ACC112 (cell line): Measurements from ENCODE around the gene CLDN11.

Source experiments
- H2AFZ ChIP-seq: fragments of 200-600 bp; sonication (generic); one replicate; pipeline ENCODE4 v1.6.0; 2017; ENCODE audit warnings: antibody characterized with exemption, low read length; ENCODE audit not compliant: unreplicated experiment
- H3K27ac ChIP-seq: fragments of 200-600 bp; sonication (generic); 2 replicates; pipeline ENCODE4 v1.5.1; 2014; ENCODE audit warnings: low read depth, mild to moderate bottlenecking, antibody characterized with exemption, low read length, moderate library complexity
- H3K27me3 ChIP-seq: fragments of 200-600 bp; sonication (generic); 2 replicates; pipeline ENCODE4 v1.6.1; 2014; ENCODE audit warnings: mild to moderate bottlenecking, antibody characterized with exemption, low read length, moderate library complexity, mixed read lengths; ENCODE audit not compliant: insufficient read depth
- H3K36me3 ChIP-seq: fragments of 200-600 bp; sonication (generic); 2 replicates; pipeline ENCODE4 v1.6.1; 2016; ENCODE audit warnings: mild to moderate bottlenecking, antibody characterized with exemption, low read length, moderate library complexity, mixed read lengths; ENCODE audit not compliant: insufficient read depth
- H3K4me1 ChIP-seq: fragments of 200-600 bp; sonication (generic); one replicate; pipeline ENCODE4 v1.6.1; 2016; ENCODE audit warnings: low read length, mixed read lengths; ENCODE audit not compliant: insufficient read depth, unreplicated experiment, control insufficient read depth
- H3K4me3 ChIP-seq: fragments of 200-600 bp; sonication (generic); 2 replicates; pipeline ENCODE4 v1.5.1; 2014; ENCODE audit warnings: mild to moderate bottlenecking, low read depth, low read length
- H3K79me2 ChIP-seq: fragments of 200-600 bp; sonication (generic); one replicate; pipeline ENCODE4 v1.6.0; 2016; ENCODE audit warnings: low read length; ENCODE audit not compliant: control insufficient read depth, unreplicated experiment, insufficient read depth

CLDN11 gene

DNA sequence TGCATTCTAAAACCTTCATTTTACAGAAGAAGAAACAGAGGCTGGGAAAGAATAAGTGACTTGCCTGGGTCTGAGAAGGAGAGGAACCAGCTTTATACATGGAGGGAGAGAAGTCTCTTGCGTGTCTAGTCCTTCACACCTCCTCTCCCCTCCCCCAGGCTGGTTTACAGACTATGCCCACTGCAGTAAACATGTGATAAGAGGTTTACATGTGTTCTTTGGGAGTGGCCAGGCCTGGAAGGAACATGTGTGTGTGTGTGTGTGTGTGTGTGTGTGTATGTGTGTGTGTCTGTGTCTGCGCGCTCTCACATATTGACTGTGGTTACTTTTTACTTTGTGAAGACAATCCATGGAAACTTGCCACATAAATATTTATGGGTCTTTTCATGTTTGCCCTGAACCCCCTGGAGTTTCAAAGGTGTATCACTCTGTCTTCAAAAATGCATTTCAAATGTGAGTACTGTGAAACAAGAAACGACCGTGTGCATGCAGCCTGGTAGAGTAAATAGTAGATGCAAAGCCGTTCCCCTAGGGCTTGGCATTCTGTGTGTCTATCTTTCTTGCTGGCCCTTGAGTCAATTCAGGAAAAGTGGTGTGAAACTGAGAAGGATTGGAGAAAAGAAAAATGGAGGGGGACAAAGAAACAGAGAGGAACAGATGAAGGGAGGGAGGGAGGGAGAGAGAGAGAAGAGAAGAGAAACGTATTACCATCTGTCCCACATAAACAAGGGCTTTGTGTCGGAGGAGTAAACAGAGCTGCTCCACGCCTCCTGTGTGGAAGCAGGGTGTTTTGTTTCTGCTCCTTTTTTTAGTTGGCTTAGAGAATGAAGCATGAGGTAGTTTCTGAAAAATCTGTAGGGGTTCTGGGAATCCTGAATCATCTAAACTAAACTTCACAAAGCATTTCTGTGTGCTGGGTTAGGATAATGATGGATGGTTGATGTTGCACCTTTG, 51.7 kb downstream of the CLDN11 start:
- Histone ChIP-seq H3K4me1 (peaks cover 18% of the 10 kb centered on the region), H3K27ac (no peak overlapping the region), H2AFZ (no peak overlapping the region), H3K36me3 (no peaks in the 10 kb centered on the region), H3K4me3 (no peak overlapping the region), H3K27me3 (no peaks in the 10 kb centered on the region), H3K79me2 (no peaks in the 10 kb centered on the region)

DNA sequence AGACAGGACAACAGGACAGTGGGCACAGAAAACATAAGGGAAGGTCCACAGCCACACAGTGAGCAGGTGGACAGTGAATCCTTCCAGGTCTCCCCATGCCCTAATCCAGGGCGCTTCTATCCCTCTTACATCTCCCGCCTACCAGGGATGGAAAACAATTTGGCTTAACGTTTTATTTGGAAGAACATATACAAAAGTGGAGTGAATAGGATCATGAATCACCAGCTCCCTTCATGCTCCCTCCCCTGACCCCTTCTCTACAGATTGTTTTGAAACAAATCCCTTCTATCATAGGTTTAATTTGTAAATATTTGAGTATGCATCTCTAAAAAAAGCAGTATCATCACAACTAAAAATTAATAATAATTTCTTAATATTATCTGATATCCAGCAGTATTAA, 52.5 kb downstream of the CLDN11 start:
- Histone ChIP-seq H3K4me3 (no peak overlapping the region), H3K79me2 (no peaks in the 10 kb centered on the region), H2AFZ (no peak overlapping the region), H3K4me1 (peaks cover 20% of the 10 kb centered on the region), H3K36me3 (no peaks in the 10 kb centered on the region), H3K27ac (no peak overlapping the region), H3K27me3 (no peaks in the 10 kb centered on the region)

DNA sequence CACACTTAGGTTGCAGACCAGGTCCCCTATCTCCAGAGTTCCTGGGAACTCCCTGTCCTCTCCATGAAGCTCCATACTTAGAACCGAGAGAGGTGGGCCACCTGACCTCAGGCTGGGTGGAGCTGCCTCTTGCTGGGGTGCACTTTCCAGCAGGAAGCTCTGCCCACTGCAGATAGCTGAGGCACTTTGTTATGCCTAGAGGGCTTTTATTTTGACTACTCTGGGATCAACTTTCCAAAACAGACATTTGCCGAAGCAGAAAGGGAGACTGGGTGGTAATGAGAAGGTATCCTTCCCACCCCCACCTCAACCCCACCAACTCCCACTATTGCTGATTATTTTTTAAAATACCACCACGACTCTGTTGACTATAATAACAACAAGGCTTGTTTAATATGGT, 54.7 kb downstream of the CLDN11 start:
- Histone ChIP-seq H3K36me3 (no peaks in the 10 kb centered on the region), H2AFZ (no peak overlapping the region), H3K79me2 (no peaks in the 10 kb centered on the region), H3K27ac (no peak overlapping the region), H3K4me3 (no peak overlapping the region), H3K4me1 (peaks cover 37% of the 10 kb centered on the region), H3K27me3 (no peaks in the 10 kb centered on the region)

GRCh38 chr3:170475092-170475685, 56.5 kb downstream of the CLDN11 start:
- no peak overlapping the region for H2AFZ ChIP-seq
- H3K79me2 ChIP-seq, result no peaks in the 10 kb centered on the region
- peaks cover 23% of the 10 kb centered on the region for H3K4me1 ChIP-seq
- no peak overlapping the region for H3K27ac ChIP-seq
- no peaks in the 10 kb centered on the region for H3K36me3 ChIP-seq
- no peak overlapping the region for H3K4me3 ChIP-seq
- no peaks in the 10 kb centered on the region for H3K27me3 ChIP-seq

DNA sequence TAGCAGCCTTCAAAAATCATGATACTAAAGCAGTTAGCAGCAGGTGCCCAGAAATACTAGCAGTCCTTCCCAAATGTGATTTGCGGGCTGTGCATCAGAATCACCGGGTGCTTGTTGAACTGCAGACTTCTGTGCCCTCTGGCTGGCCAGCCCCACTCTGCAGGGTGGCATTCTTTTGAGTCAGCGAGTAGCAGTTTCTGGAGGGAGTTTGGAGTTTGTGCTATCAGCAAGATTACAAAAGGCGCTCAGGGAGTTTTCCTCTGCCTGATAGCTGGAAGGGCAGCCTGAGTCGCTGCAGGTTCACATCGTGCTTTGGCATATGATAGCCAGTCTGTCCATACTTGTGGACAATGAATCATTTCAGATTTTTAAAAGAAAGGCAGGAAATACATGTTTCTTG, 57.6 kb downstream of the CLDN11 start:
- Histone ChIP-seq H3K4me3 (no peak overlapping the region), H3K36me3 (no peaks in the 10 kb centered on the region), H3K79me2 (no peaks in the 10 kb centered on the region), H3K27me3 (no peaks in the 10 kb centered on the region), H2AFZ (no peak overlapping the region), H3K27ac (no peak overlapping the region), H3K4me1 (peaks cover 18% of the 10 kb centered on the region)

GRCh38 chr3:170477395-170477794, 58.7 kb downstream of the CLDN11 start:
- H3K27me3 ChIP-seq, result no peaks in the 10 kb centered on the region
- H2AFZ ChIP-seq, result no peak overlapping the region
- H3K36me3 ChIP-seq, result no peaks in the 10 kb centered on the region
- no peak overlapping the region for H3K4me3 ChIP-seq
- peaks cover 18% of the 10 kb centered on the region for H3K4me1 ChIP-seq
- H3K27ac ChIP-seq, result no peak overlapping the region
- H3K79me2 ChIP-seq, result no peaks in the 10 kb centered on the region

GRCh38 chr3:170480111-170480510, 61.4 kb downstream of the CLDN11 start:
- H2AFZ ChIP-seq, result no peak overlapping the region
- no peaks in the 10 kb centered on the region for H3K27me3 ChIP-seq
- H3K4me1 ChIP-seq, result peaks cover 18% of the 10 kb centered on the region
- no peaks in the 10 kb centered on the region for H3K36me3 ChIP-seq
- no peaks in the 10 kb centered on the region for H3K79me2 ChIP-seq
- no peak overlapping the region for H3K27ac ChIP-seq
- no peak overlapping the region for H3K4me3 ChIP-seq

- H3K79me2 ChIP-seq, result no peaks in the 10 kb centered on the region
- H3K27ac ChIP-seq, result no peak overlapping the region
- peaks cover 6% of the 10 kb centered on the region for H3K4me1 ChIP-seq
- H2AFZ ChIP-seq, result no peak overlapping the region
- H3K36me3 ChIP-seq, result no peaks in the 10 kb centered on the region
- no peak overlapping the region for H3K4me3 ChIP-seq
- H3K27me3 ChIP-seq, result no peaks in the 10 kb centered on the region
These were observed 63.5 kb downstream of the CLDN11 start for GRCh38 chr3:170482199-170482598.

- H3K4me1 ChIP-seq, result peaks cover 2% of the 10 kb centered on the region
- H3K27ac ChIP-seq, result no peak overlapping the region
- H3K36me3 ChIP-seq, result no peaks in the 10 kb centered on the region
- no peak overlapping the region for H2AFZ ChIP-seq
- no peak overlapping the region for H3K4me3 ChIP-seq
- no peaks in the 10 kb centered on the region for H3K27me3 ChIP-seq
- H3K79me2 ChIP-seq, result no peaks in the 10 kb centered on the region
These were observed 65.0 kb downstream of the CLDN11 start for GRCh38 chr3:170483485-170484262.
